HUES64 (cell line): ENCODE measurements around the gene ASB5.

ENCODE experiments used
- H3K27ac ChIP-seq: 2 replicates; pipeline ENCODE4 v1.7.0; 2013; ENCODE audit warnings: low read depth, low read length, inconsistent platforms
- H3K27me3 ChIP-seq: 2 replicates; pipeline ENCODE4 v1.6.1; 2013; ENCODE audit warnings: mild to moderate bottlenecking, low read length; ENCODE audit not compliant: insufficient read depth
- H3K36me3 ChIP-seq: 2 replicates; pipeline ENCODE4 v1.6.1; 2013; ENCODE audit warnings: mild to moderate bottlenecking, low read length; ENCODE audit not compliant: insufficient read depth
- H3K4me1 ChIP-seq: 2 replicates; pipeline ENCODE4 v1.6.1; 2013; ENCODE audit warnings: mild to moderate bottlenecking, low read length, moderate library complexity; ENCODE audit not compliant: insufficient read depth
- H3K4me3 ChIP-seq: 2 replicates; pipeline ENCODE4 v1.5.1; 2013; ENCODE audit warnings: mild to moderate bottlenecking, low read length, moderate library complexity
- H3K9ac ChIP-seq: 2 replicates; pipeline ENCODE4 v1.6.1; 2013; ENCODE audit warnings: mild to moderate bottlenecking, low read depth, low read length
- H3K9me3 ChIP-seq: 2 replicates; pipeline ENCODE4 v1.6.1; 2013; ENCODE audit warnings: low read depth, low read length; ENCODE audit not compliant: insufficient read depth
- WGBS: fragments of 150-250, 120-280 bp; methylation state at CpG from one replicate; pipeline ENCODE4 v1.1.7; 2013; ENCODE audit warnings: missing lambda C conversion rate; 5-methylcytosine and 5-hydroxymethylcytosine counted together

ASB5 gene

GRCh38 chr4:176277162-176277904 is 8.3 kb upstream of the ASB5 start:
- Histone ChIP-seq H3K9ac (no peak overlapping the region), H3K4me3 (no peak overlapping the region), H3K4me1 (no peaks in the 10 kb centered on the region), H3K9me3 (no peaks in the 10 kb centered on the region), H3K36me3 (no peaks in the 10 kb centered on the region), H3K27me3 (no peaks in the 10 kb centered on the region), H3K27ac (no peak overlapping the region)
- WGBS: 80% methylated on average over 13 of the region's 13 CpGs

- Histone ChIP-seq H3K27me3 (no peaks in the 10 kb centered on the region), H3K4me3 (no peak overlapping the region), H3K9ac (no peak overlapping the region), H3K4me1 (no peaks in the 10 kb centered on the region), H3K9me3 (no peaks in the 10 kb centered on the region), H3K27ac (no peak overlapping the region), H3K36me3 (no peaks in the 10 kb centered on the region)
- WGBS: 94% methylated on average over 8 of the region's 8 CpGs
Measured at GRCh38 chr4:176276710-176277109, 7.7 kb upstream of the ASB5 start.

GRCh38 chr4:176274441-176274840 is 5.4 kb upstream of the ASB5 start:
- no peak overlapping the region for H3K27ac ChIP-seq
- H3K36me3 ChIP-seq: no peaks in the 10 kb centered on the region
- H3K4me3 ChIP-seq: no peak overlapping the region
- H3K9me3 ChIP-seq: no peaks in the 10 kb centered on the region
- H3K4me1 ChIP-seq: no peaks in the 10 kb centered on the region
- H3K9ac ChIP-seq: no peak overlapping the region
- H3K27me3 ChIP-seq: no peaks in the 10 kb centered on the region

DNA sequence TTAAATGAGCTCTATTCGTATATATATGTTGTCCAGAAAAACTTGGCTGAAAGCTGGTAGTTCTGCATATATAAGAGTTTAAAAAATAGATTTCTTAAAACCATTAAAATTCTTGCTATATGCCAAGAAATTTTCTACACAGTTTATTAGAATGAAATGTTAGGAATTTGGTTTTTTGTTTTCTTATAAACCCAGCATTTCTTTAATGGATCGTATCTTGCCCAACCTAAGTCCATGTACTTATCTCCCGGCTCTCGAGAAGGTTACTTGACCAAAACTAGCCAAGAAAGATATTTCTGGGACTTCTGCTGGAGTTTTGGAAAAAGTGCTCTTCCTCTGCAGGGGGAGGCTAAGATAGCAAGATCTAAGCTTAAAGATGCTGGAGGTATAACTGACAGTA is 4.7 kb upstream of the ASB5 start:
- H3K36me3 ChIP-seq: no peaks in the 10 kb centered on the region
- H3K27ac ChIP-seq: no peak overlapping the region
- H3K9me3 ChIP-seq: no peaks in the 10 kb centered on the region
- no peaks in the 10 kb centered on the region for H3K4me1 ChIP-seq
- no peak overlapping the region for H3K4me3 ChIP-seq
- whole genome bisulfite sequencing: 98% methylated on average over 4 of the region's 4 CpGs
- H3K27me3 ChIP-seq: no peaks in the 10 kb centered on the region
- H3K9ac ChIP-seq: no peak overlapping the region

GRCh38 chr4:176272799-176273198 is 3.8 kb upstream of the ASB5 start:
- Histone ChIP-seq H3K9me3 (no peaks in the 10 kb centered on the region), H3K27me3 (no peaks in the 10 kb centered on the region), H3K4me1 (no peaks in the 10 kb centered on the region), H3K27ac (no peak overlapping the region), H3K4me3 (no peak overlapping the region), H3K9ac (no peak overlapping the region), H3K36me3 (no peaks in the 10 kb centered on the region)
- WGBS: 91% methylated on average over 3 of the region's 3 CpGs

DNA sequence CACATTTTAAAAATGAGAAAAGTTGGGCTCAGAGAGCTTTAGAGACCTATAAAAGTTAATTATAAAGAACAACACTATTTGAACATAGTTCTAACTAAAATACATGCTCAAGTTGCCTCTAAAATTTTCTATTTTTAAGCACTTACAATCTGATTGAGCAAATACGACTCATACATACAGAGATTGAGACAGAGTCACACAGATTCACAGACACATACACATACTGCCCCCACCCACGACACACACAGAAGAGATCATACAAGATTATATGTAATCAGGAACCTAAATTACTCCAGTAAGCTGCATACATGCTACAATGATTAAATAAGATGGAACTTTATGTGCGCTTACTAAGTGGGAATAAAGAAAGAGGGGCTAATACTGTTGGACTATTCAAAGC is 2.7 kb upstream of the ASB5 start:
- Histone ChIP-seq H3K4me3 (no peak overlapping the region), H3K4me1 (no peaks in the 10 kb centered on the region), H3K27ac (no peak overlapping the region), H3K27me3 (no peaks in the 10 kb centered on the region), H3K9ac (no peak overlapping the region), H3K9me3 (no peaks in the 10 kb centered on the region), H3K36me3 (no peaks in the 10 kb centered on the region)
- WGBS: 98% methylated on average over 3 of the region's 3 CpGs

DNA sequence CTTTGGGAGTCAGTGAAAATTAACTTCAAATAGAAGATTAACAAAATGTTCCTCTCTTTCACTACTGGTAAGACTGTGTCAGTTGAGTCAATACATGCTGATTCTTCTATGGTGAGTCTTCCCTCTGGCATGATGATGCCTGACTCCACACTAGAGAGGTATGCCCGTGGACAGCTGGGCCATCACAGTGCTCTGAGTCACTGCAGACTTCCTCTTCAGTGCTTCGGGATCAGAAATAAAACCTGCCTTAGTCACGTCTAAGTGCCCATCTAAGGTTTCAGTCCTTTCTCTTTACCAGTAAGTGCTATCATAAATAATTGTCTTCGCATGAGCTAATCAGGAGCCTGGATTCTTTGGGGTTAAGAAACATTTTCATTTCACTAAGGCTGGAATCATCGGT is 1.6 kb upstream of the ASB5 start:
- WGBS: 83% methylated on average over 4 of the region's 5 CpGs
- no peaks in the 10 kb centered on the region for H3K27me3 ChIP-seq
- no peaks in the 10 kb centered on the region for H3K36me3 ChIP-seq
- no peak overlapping the region; the same call in 1 of the 2 replicates for H3K27ac ChIP-seq
- no peaks in the 10 kb centered on the region for H3K4me1 ChIP-seq
- H3K9ac ChIP-seq: no peak overlapping the region
- no peak overlapping the region for H3K4me3 ChIP-seq
- H3K9me3 ChIP-seq: no peaks in the 10 kb centered on the region

DNA sequence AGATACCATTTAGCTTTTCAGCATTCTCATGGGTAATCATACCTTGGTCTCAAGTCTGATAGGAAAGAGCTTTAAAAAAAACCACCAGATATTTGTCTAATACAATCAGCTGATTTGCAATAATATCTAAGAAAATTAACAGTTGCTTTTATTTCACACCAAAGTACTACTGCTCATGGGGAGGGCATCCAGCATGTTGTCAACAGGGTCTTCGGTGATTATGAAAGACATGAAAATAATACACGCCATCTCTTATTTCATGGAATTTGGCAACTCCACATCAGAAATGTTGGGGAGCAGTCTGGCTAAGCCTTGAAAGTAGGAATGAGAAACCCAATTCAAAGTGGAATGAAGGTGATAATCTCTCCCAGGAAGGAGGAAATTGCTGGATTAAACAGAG is 3.0 kb downstream of the ASB5 start:
- WGBS: 100% methylated on average over 2 of the region's 2 CpGs
- H3K4me3 ChIP-seq: no peak overlapping the region
- no peaks in the 10 kb centered on the region for H3K36me3 ChIP-seq
- H3K27me3 ChIP-seq: no peaks in the 10 kb centered on the region
- H3K27ac ChIP-seq: no peak overlapping the region
- H3K9ac ChIP-seq: no peak overlapping the region
- H3K9me3 ChIP-seq: no peaks in the 10 kb centered on the region
- H3K4me1 ChIP-seq: no peaks in the 10 kb centered on the region

- Histone ChIP-seq H3K4me1 (peaks cover 6% of the 10 kb centered on the region; the same call in 1 of the 2 replicates), H3K27me3 (no peaks in the 10 kb centered on the region), H3K9ac (no peak overlapping the region), H3K27ac (no peak overlapping the region), H3K9me3 (no peaks in the 10 kb centered on the region), H3K36me3 (no peaks in the 10 kb centered on the region), H3K4me3 (no peak overlapping the region)
Measured at GRCh38 chr4:176262243-176262642, 6.8 kb downstream of the ASB5 start.

DNA sequence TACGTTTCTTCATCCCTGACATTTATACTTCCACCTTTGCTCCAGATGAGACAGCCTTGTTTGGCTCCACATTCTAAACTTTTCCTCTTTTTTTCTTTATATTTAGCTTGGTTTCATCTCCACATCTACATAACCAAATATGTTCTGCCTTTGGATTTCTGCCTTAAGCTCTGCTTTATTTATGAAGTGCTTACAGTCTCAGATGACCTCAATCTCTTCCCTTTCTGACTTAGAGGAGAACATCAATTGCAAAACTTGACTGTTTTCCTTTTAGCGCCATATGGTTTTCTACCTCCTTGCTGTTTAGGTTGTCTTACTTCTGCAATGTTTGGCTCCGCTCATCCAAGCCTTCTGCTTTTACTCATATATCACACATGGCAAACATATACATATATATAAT is 7.5 kb downstream of the ASB5 start:
- Histone ChIP-seq H3K9ac (no peak overlapping the region), H3K36me3 (no peaks in the 10 kb centered on the region), H3K9me3 (no peaks in the 10 kb centered on the region), H3K27ac (no peak overlapping the region), H3K4me1 (peaks cover 6% of the 10 kb centered on the region; the same call in 1 of the 2 replicates), H3K27me3 (no peaks in the 10 kb centered on the region), H3K4me3 (no peak overlapping the region)
- WGBS: 97% methylated on average over 3 of the region's 3 CpGs

DNA sequence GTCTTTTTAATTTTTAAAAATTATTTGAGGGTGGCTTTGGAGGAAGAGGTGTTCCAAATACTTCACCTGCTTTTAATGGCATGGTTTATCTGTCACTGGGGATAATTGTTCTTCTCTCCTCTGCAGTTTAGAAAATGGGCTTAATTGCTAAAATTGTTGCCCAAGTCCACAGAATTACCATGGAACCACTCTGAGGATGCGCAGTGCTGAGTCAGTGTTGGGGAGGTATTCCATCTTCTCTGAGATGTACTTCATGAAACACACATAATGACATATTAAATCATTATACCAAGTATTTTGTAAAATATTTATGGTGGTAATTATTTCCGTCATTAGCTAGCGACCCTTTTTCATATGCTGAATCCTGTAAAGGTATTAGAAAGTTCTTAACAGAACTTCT is 8.0 kb downstream of the ASB5 start:
- no peaks in the 10 kb centered on the region for H3K27me3 ChIP-seq
- WGBS: no CpG with 5 or more reads among the region's 3 CpGs
- peaks cover 6% of the 10 kb centered on the region; the same call in 1 of the 2 replicates for H3K4me1 ChIP-seq
- no peak overlapping the region for H3K4me3 ChIP-seq
- H3K27ac ChIP-seq: no peak overlapping the region
- H3K9me3 ChIP-seq: no peaks in the 10 kb centered on the region
- H3K9ac ChIP-seq: no peak overlapping the region
- H3K36me3 ChIP-seq: no peaks in the 10 kb centered on the region
